ENCODE measurements around the gene TMX4.

TMX4 gene

GRCh38 chr20:8019998-8020247 is 362 bp upstream of the TMX4 start:
- H3K4me1 ChIP-seq (ENCODE audit: control insufficient read depth, insufficient read depth, low read length), result peaks cover 15% of the 10 kb centered on the region
- no peaks in the 10 kb centered on the region for H3K9me3 ChIP-seq (ENCODE audit: control insufficient read depth in 2 of 2, low read length in 2 of 2)
- H3K9ac ChIP-seq (ENCODE audit: low read length in 2 of 2), result peak overlapping the region in 1 of 2 donors; percentile 80
- H3K4me3 ChIP-seq (ENCODE audit: low read length in 2 of 2), result peak overlapping the region; percentile 91 to 97
- peak overlapping the region; percentile 89 for H3K27ac ChIP-seq (ENCODE audit: low read length)
- no peaks in the 10 kb centered on the region for H3K27me3 ChIP-seq (ENCODE audit: control insufficient read depth in 1 of 2, insufficient read depth in 2 of 2, low read length in 2 of 2)
- H3K36me3 ChIP-seq (ENCODE audit: control insufficient read depth in 2 of 2, insufficient read depth in 2 of 2, low read length in 2 of 2), result no peaks in the 10 kb centered on the region

- Histone ChIP-seq H3K36me3 (ENCODE audit: control insufficient read depth in 2 of 2, insufficient read depth in 2 of 2, low read length in 2 of 2) (no peaks in the 10 kb centered on the region), H3K4me1 (ENCODE audit: control insufficient read depth, insufficient read depth, low read length) (peaks cover 15% of the 10 kb centered on the region), H3K9me3 (ENCODE audit: control insufficient read depth in 2 of 2, low read length in 2 of 2) (no peaks in the 10 kb centered on the region), H3K27ac (ENCODE audit: low read length) (peak overlapping the region; percentile 89), H3K4me3 (ENCODE audit: low read length in 2 of 2) (peak overlapping the region; percentile 91 to 97), H3K27me3 (ENCODE audit: control insufficient read depth in 1 of 2, insufficient read depth in 2 of 2, low read length in 2 of 2) (no peaks in the 10 kb centered on the region), H3K9ac (ENCODE audit: low read length in 2 of 2) (peak overlapping the region; percentile 80 to 86)
These were observed 659 bp downstream of the TMX4 start for GRCh38 chr20:8018958-8019245.

GRCh38 chr20:8012724-8013123 is 6.8 kb downstream of the TMX4 start:
- Histone ChIP-seq H3K9ac (ENCODE audit: low read length in 2 of 2) (no peak overlapping the region), H3K27ac (ENCODE audit: low read length) (no peak overlapping the region)

GRCh38 chr20:8008733-8009132 is 10.8 kb downstream of the TMX4 start:
- no peak overlapping the region for H3K27ac ChIP-seq (ENCODE audit: low read length)
- no peak overlapping the region for H3K9ac ChIP-seq (ENCODE audit: low read length in 2 of 2)
- H3K27me3 ChIP-seq (ENCODE audit: control insufficient read depth in 1 of 2, insufficient read depth in 2 of 2, low read length in 2 of 2), result no peaks in the 10 kb centered on the region
- H3K9me3 ChIP-seq (ENCODE audit: control insufficient read depth in 2 of 2, low read length in 2 of 2), result no peaks in the 10 kb centered on the region
- H3K4me3 ChIP-seq (ENCODE audit: low read length in 2 of 2), result no peak overlapping the region
- H3K36me3 ChIP-seq (ENCODE audit: control insufficient read depth in 2 of 2, insufficient read depth in 2 of 2, low read length in 2 of 2), result peaks cover 0 to 14% of the 10 kb centered on the region in 2 donors
- no peaks in the 10 kb centered on the region for H3K4me1 ChIP-seq (ENCODE audit: control insufficient read depth, insufficient read depth, low read length)

More at GRCh38 chr20:8012724-8013123, 6.8 kb downstream of the TMX4 start:
- H3K4me1 ChIP-seq (ENCODE audit: control insufficient read depth, insufficient read depth, low read length), result no peaks in the 10 kb centered on the region
- no peaks in the 10 kb centered on the region for H3K9me3 ChIP-seq (ENCODE audit: control insufficient read depth in 2 of 2, low read length in 2 of 2)
- peaks cover 0 to 10% of the 10 kb centered on the region in 2 donors for H3K36me3 ChIP-seq (ENCODE audit: control insufficient read depth in 2 of 2, insufficient read depth in 2 of 2, low read length in 2 of 2)
- H3K27me3 ChIP-seq (ENCODE audit: control insufficient read depth in 1 of 2, insufficient read depth in 2 of 2, low read length in 2 of 2), result no peaks in the 10 kb centered on the region
- H3K4me3 ChIP-seq (ENCODE audit: low read length in 2 of 2), result no peak overlapping the region

DNA sequence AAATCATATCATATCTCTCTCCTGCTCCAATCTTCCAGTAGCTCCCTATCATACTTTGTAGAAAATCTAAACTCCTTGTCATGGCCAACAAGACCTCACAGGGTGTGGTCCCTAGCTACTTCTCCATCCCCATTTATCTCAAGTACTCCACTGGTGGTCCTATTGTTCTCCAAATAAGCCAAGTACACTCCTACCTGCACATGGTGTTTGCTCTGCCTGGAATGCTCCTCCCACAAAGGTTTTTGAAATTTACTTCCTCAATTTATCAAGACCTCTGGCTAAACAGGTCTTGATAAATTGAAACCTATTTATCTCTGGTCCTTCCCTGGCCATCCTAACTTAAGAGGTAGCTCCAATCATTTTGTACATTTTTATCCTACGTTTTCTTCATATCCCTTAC is 12.1 kb downstream of the TMX4 start:
- H3K9ac ChIP-seq (ENCODE audit: low read length in 2 of 2), result no peak overlapping the region
- no peak overlapping the region for H3K4me3 ChIP-seq (ENCODE audit: low read length in 2 of 2)
- no peak overlapping the region for H3K27ac ChIP-seq (ENCODE audit: low read length)
- no peaks in the 10 kb centered on the region for H3K27me3 ChIP-seq (ENCODE audit: control insufficient read depth in 1 of 2, insufficient read depth in 2 of 2, low read length in 2 of 2)
- H3K36me3 ChIP-seq (ENCODE audit: control insufficient read depth in 2 of 2, insufficient read depth in 2 of 2, low read length in 2 of 2), result peaks cover 0 to 16% of the 10 kb centered on the region in 2 donors
- H3K9me3 ChIP-seq (ENCODE audit: control insufficient read depth in 2 of 2, low read length in 2 of 2), result no peaks in the 10 kb centered on the region
- no peaks in the 10 kb centered on the region for H3K4me1 ChIP-seq (ENCODE audit: control insufficient read depth, insufficient read depth, low read length)

DNA sequence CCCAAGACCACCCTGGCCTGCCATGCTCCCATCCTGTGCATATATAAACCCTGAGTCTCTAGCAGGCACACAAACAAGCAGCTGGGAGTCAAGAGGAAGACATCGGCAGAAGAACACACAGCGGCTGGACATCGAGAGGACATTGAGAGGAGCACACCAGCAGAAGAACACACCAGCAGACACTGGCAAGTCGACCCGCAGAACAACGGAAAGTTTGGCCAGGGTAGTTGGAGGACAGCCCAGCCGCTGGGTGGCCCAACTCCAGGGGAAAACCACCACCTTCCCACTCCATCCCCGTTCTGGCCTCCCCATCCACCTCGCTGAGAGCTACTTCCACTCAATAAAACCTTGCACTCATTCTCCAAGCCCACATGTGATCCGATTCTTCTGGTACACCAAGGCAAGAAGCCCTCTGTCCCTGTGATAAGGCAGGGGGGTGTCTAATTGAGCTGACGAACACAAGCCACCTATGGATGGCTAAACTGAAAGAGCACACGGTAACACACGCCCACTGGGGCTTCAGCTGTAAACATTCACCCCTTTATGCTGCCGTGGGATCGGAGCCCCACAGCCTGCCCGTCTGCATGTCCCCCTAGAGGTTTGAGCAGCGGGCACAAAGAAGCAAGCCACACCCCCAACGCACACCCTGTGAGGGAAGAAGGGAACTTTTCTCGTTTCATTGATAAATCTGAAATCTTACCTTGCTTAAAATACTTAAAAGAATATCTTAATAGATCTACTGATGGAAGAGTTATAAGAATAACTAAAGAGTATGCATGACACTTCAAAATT is 13.8 kb downstream of the TMX4 start:
- Histone ChIP-seq H3K4me1 (ENCODE audit: control insufficient read depth, insufficient read depth, low read length) (no peaks in the 10 kb centered on the region), H3K9me3 (ENCODE audit: control insufficient read depth in 2 of 2, low read length in 2 of 2) (no peaks in the 10 kb centered on the region), H3K27ac (ENCODE audit: low read length) (no peak overlapping the region), H3K9ac (ENCODE audit: low read length in 2 of 2) (no peak overlapping the region), H3K4me3 (ENCODE audit: low read length in 2 of 2) (no peak overlapping the region), H3K36me3 (ENCODE audit: control insufficient read depth in 2 of 2, insufficient read depth in 2 of 2, low read length in 2 of 2) (peaks cover 4 to 21% of the 10 kb centered on the region in 2 donors), H3K27me3 (ENCODE audit: control insufficient read depth in 1 of 2, insufficient read depth in 2 of 2, low read length in 2 of 2) (no peaks in the 10 kb centered on the region)

DNA sequence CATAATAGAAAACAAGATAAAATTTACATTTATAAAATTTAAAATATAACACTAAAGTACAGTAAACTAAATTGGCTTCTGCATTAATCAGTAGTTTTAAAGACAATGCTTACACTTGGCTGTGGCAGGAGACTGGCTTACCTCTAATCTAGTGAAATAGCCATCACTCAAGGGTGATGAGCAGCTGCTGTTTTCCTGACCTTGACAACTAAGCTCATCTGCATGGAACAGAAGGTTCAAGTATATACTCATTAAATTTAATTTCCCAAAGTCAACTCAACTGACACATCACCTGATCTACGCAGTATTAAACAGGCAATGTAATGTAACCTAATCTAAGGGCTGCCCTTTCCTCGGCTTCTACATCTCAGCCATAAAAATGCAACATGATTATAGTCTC is 14.5 kb downstream of the TMX4 start:
- no peaks in the 10 kb centered on the region for H3K4me1 ChIP-seq (ENCODE audit: control insufficient read depth, insufficient read depth, low read length)
- H3K27ac ChIP-seq (ENCODE audit: low read length), result no peak overlapping the region
- H3K27me3 ChIP-seq (ENCODE audit: control insufficient read depth in 1 of 2, insufficient read depth in 2 of 2, low read length in 2 of 2), result no peaks in the 10 kb centered on the region
- no peak overlapping the region for H3K9ac ChIP-seq (ENCODE audit: low read length in 2 of 2)
- H3K36me3 ChIP-seq (ENCODE audit: control insufficient read depth in 2 of 2, insufficient read depth in 2 of 2, low read length in 2 of 2), result peaks cover 10 to 28% of the 10 kb centered on the region in 2 donors
- H3K9me3 ChIP-seq (ENCODE audit: control insufficient read depth in 2 of 2, low read length in 2 of 2), result no peaks in the 10 kb centered on the region
- no peak overlapping the region for H3K4me3 ChIP-seq (ENCODE audit: low read length in 2 of 2)

DNA sequence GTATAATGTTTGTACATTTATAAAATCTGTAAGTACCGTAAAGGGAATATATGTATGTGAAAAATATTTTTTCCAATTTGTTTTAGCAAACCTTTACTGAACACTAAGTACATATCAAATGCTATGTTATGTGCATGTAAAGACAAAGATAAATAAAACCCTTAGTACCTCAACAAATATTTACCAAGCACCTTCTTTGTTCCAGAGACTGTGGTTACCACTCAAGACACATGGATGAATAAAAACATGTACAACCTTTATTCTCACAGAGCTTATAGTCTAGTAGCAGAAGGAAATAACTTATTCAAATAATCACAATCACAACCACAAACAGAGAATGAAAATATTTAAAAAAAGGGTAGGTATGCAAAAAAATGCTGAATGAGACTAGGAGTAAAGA is 17.5 kb downstream of the TMX4 start:
- no peaks in the 10 kb centered on the region for H3K4me1 ChIP-seq (ENCODE audit: control insufficient read depth, insufficient read depth, low read length)
- no peak overlapping the region for H3K27ac ChIP-seq (ENCODE audit: low read length)
- no peaks in the 10 kb centered on the region for H3K9me3 ChIP-seq (ENCODE audit: control insufficient read depth in 2 of 2, low read length in 2 of 2)
- H3K36me3 ChIP-seq (ENCODE audit: control insufficient read depth in 2 of 2, insufficient read depth in 2 of 2, low read length in 2 of 2), result peaks cover 27 to 40% of the 10 kb centered on the region in 2 donors
- no peak overlapping the region for H3K4me3 ChIP-seq (ENCODE audit: low read length in 2 of 2)
- no peak overlapping the region for H3K9ac ChIP-seq (ENCODE audit: low read length in 2 of 2)
- H3K27me3 ChIP-seq (ENCODE audit: control insufficient read depth in 1 of 2, insufficient read depth in 2 of 2, low read length in 2 of 2), result no peaks in the 10 kb centered on the region

DNA sequence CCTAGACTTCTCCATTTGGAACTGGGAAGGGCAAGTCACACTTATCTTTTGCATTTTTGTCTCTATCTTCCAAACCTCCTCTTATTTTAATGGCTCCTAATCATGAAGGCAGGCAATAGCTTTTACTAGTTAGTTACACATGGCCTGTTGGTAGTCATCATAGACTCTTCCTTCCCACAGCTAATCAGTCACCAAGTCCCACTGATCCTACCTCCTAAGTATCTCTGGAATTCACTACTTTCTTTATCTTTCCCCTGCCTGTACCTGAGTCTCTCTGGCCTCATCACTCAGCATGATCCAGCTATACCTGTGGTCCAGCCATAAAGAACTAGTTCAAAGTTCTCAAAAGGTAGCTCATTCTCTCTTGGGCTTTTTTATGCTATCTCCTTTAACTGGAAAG is 18.8 kb downstream of the TMX4 start:
- Histone ChIP-seq H3K27ac (ENCODE audit: low read length) (no peak overlapping the region), H3K9ac (ENCODE audit: low read length in 2 of 2) (no peak overlapping the region), H3K4me1 (ENCODE audit: control insufficient read depth, insufficient read depth, low read length) (no peaks in the 10 kb centered on the region), H3K27me3 (ENCODE audit: control insufficient read depth in 1 of 2, insufficient read depth in 2 of 2, low read length in 2 of 2) (no peaks in the 10 kb centered on the region), H3K9me3 (ENCODE audit: control insufficient read depth in 2 of 2, low read length in 2 of 2) (no peaks in the 10 kb centered on the region), H3K4me3 (ENCODE audit: low read length in 2 of 2) (no peak overlapping the region), H3K36me3 (ENCODE audit: control insufficient read depth in 2 of 2, insufficient read depth in 2 of 2, low read length in 2 of 2) (peaks cover 37 to 52% of the 10 kb centered on the region in 2 donors)

DNA sequence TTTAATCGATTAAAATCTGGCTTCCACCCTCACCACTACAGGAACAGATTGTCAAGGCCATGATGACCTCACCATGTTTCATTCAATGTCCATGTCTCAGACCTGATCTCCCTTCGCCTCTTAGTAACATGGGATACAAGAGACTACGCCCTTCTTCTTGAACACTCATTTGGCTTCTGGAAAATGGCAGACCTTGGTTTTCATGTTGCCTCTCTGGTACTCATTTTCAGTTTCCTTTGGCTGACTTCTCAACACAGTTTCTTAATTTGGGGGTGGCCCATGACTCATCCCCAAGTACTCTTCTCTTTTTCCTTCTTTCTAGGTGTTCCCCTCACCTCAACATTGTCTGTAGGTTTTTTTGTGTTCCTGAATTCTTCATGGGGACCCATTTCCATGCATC is 22.7 kb downstream of the TMX4 start:
- Histone ChIP-seq H3K36me3 (ENCODE audit: control insufficient read depth in 2 of 2, insufficient read depth in 2 of 2, low read length in 2 of 2) (peaks cover 53 to 70% of the 10 kb centered on the region in 2 donors), H3K4me3 (ENCODE audit: low read length in 2 of 2) (no peak overlapping the region), H3K27me3 (ENCODE audit: control insufficient read depth in 1 of 2, insufficient read depth in 2 of 2, low read length in 2 of 2) (no peaks in the 10 kb centered on the region), H3K27ac (ENCODE audit: low read length) (no peak overlapping the region), H3K4me1 (ENCODE audit: control insufficient read depth, insufficient read depth, low read length) (no peaks in the 10 kb centered on the region), H3K9me3 (ENCODE audit: control insufficient read depth in 2 of 2, low read length in 2 of 2) (no peaks in the 10 kb centered on the region), H3K9ac (ENCODE audit: low read length in 2 of 2) (no peak overlapping the region)

- H3K36me3 ChIP-seq (ENCODE audit: control insufficient read depth in 2 of 2, insufficient read depth in 2 of 2, low read length in 2 of 2), result peaks cover 46 to 59% of the 10 kb centered on the region in 2 donors
- H3K27ac ChIP-seq (ENCODE audit: low read length), result no peak overlapping the region
These were observed 24.8 kb downstream of the TMX4 start for GRCh38 chr20:7994809-7995208.

More at GRCh38 chr20:7994809-7995208, 24.8 kb downstream of the TMX4 start:
- H3K27me3 ChIP-seq (ENCODE audit: control insufficient read depth in 1 of 2, insufficient read depth in 2 of 2, low read length in 2 of 2), result no peaks in the 10 kb centered on the region
- H3K4me1 ChIP-seq (ENCODE audit: control insufficient read depth, insufficient read depth, low read length), result no peaks in the 10 kb centered on the region
- H3K4me3 ChIP-seq (ENCODE audit: low read length in 2 of 2), result no peak overlapping the region
- H3K9me3 ChIP-seq (ENCODE audit: control insufficient read depth in 2 of 2, low read length in 2 of 2), result no peaks in the 10 kb centered on the region
- no peak overlapping the region for H3K9ac ChIP-seq (ENCODE audit: low read length in 2 of 2)

Data from stomach smooth muscle (tissue), 2 donors.